Measurements from ENCODE around the gene FAM184B. TPM values are rescaled to one million over a fixed set of nuclear protein-coding genes. Genes with fewer than 3 reads are reported as not detected.
"Not testable (repeated sequence)": the region's sequence is repeated elsewhere in the genome, so short reads cannot be mapped to it uniquely, and the experiment has no call there.

The FAM184B gene
- total RNA-seq, 6 experiments from 2014 or later, result not detected

DNA sequence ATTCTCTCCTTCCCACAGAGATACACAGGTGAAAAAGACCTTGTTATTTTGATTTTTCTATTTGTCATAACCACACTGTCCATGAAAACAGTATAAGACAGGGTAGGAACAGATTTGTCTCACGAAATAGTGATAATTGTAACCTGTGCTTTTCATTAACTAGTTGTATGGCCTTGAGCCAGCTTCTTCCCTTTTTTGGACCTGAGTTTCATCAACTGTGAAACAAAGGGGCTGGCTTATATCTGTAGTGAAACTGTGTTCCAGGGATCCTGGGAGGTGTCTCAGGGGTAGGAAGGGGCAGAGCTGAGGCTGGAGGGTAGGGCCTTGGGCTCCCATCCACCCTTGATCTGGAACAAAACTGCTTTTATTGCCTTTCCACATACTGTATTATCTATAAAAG lies 116.1 kb downstream of the FAM184B start:
- Histone ChIP-seq H3K27ac (no peak overlapping the region), H3K4me1 (no peaks in the 10 kb centered on the region), H3K36me3 (no peaks in the 10 kb centered on the region), H3K9me3 (no peaks in the 10 kb centered on the region), H3K4me3 (no peak overlapping the region), H3K27me3 (no peaks in the 10 kb centered on the region)
- no peak for TF ChIP-seq POLR2A (IDR thresholded peaks at IDR 0.05)
- TF ChIP-seq, protein P1, sequence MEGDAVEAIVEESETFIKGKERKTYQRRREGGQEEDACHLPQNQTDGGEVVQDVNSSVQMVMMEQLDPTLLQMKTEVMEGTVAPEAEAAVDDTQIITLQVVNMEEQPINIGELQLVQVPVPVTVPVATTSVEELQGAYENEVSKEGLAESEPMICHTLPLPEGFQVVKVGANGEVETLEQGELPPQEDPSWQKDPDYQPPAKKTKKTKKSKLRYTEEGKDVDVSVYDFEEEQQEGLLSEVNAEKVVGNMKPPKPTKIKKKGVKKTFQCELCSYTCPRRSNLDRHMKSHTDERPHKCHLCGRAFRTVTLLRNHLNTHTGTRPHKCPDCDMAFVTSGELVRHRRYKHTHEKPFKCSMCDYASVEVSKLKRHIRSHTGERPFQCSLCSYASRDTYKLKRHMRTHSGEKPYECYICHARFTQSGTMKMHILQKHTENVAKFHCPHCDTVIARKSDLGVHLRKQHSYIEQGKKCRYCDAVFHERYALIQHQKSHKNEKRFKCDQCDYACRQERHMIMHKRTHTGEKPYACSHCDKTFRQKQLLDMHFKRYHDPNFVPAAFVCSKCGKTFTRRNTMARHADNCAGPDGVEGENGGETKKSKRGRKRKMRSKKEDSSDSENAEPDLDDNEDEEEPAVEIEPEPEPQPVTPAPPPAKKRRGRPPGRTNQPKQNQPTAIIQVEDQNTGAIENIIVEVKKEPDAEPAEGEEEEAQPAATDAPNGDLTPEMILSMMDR (IDR thresholded peaks at IDR 0.05), result no peak
- ATAC-seq, result peak in 1 of 4 donors; percentile 18
- intact Hi-C loops (cut with DNase I), result no loop called here
- WGBS (ENCODE audit: insufficient coverage, low coverage, low lambda C conversion rate, missing lambda C conversion rate), result 11% methylated on average over 1 of the region's 1 CpG
- no peak for DNase-seq

- H3K4me1 ChIP-seq, result no peaks in the 10 kb centered on the region
- TF ChIP-seq POLR2A (IDR thresholded peaks at IDR 0.05), result no peak
- TF ChIP-seq, protein P1 (IDR thresholded peaks at IDR 0.05), result no peak
- H3K9me3 ChIP-seq, result no peaks in the 10 kb centered on the region
- H3K27ac ChIP-seq, result no peak overlapping the region
- ATAC-seq, result no peak
- no peak overlapping the region for H3K4me3 ChIP-seq
- DNase-seq, result no peak
- 38% methylated on average over 4 of the region's 4 CpGs for WGBS (ENCODE audit: insufficient coverage, low coverage, low lambda C conversion rate, missing lambda C conversion rate)
- no peaks in the 10 kb centered on the region for H3K27me3 ChIP-seq
- no peaks in the 10 kb centered on the region for H3K36me3 ChIP-seq
- intact Hi-C loops (cut with DNase I), result no loop called here
These were observed 116.7 kb downstream of the FAM184B start for GRCh38 chr4:17664755-17665154.

GRCh38 chr4:17662694-17663093 lies 118.7 kb downstream of the FAM184B start:
- Histone ChIP-seq H3K36me3 (no peaks in the 10 kb centered on the region), H3K27ac (no peak overlapping the region), H3K4me3 (no peak overlapping the region), H3K4me1 (no peaks in the 10 kb centered on the region), H3K9me3 (no peaks in the 10 kb centered on the region), H3K27me3 (no peaks in the 10 kb centered on the region)
- intact Hi-C loops (cut with DNase I), result no loop called here
- WGBS (ENCODE audit: insufficient coverage, low coverage, low lambda C conversion rate, missing lambda C conversion rate), result 69% methylated on average over 3 of the region's 3 CpGs
- DNase-seq, result no peak
- TF ChIP-seq POLR2A (IDR thresholded peaks at IDR 0.05), result no peak
- TF ChIP-seq, protein P1 (IDR thresholded peaks at IDR 0.05), result no peak
- ATAC-seq, result no peak

- 99% methylated on average over 7 of the region's 8 CpGs for WGBS (ENCODE audit: insufficient coverage, low coverage, low lambda C conversion rate, missing lambda C conversion rate)
- H3K27me3 ChIP-seq; H3K9me3 ChIP-seq; ATAC-seq; intact Hi-C loops (cut with DNase I); H3K27ac ChIP-seq; H3K36me3 ChIP-seq; H3K4me1 ChIP-seq; H3K4me3 ChIP-seq; DNase-seq: not testable (repeated sequence)
These were observed 122.2 kb downstream of the FAM184B start for GRCh38 chr4:17659196-17659595.

GRCh38 chr4:17657849-17658248 lies 123.6 kb downstream of the FAM184B start:
- Histone ChIP-seq H3K36me3 (no peaks in the 10 kb centered on the region), H3K9me3 (no peaks in the 10 kb centered on the region), H3K27me3 (no peaks in the 10 kb centered on the region), H3K4me3 (no peak overlapping the region), H3K27ac (no peak overlapping the region), H3K4me1 (no peaks in the 10 kb centered on the region)
- intact Hi-C loops (cut with DNase I), result no loop called here
- no peak for DNase-seq
- no peak for TF ChIP-seq POLR2A (IDR thresholded peaks at IDR 0.05)
- TF ChIP-seq, protein P1 (IDR thresholded peaks at IDR 0.05), result no peak
- ATAC-seq, result no peak
- WGBS (ENCODE audit: insufficient coverage, low coverage, low lambda C conversion rate, missing lambda C conversion rate), result 70% methylated on average over 9 of the region's 9 CpGs
